Measurements from ENCODE around the gene DIPK1C. TPM values are rescaled to one million over a fixed set of nuclear protein-coding genes. Genes with fewer than 3 reads are reported as not detected.

Gene DIPK1C
- total and polyA plus RNA-seq, 11 donors: 1.3 to 14.2 (median 6.3) TPM

DNA sequence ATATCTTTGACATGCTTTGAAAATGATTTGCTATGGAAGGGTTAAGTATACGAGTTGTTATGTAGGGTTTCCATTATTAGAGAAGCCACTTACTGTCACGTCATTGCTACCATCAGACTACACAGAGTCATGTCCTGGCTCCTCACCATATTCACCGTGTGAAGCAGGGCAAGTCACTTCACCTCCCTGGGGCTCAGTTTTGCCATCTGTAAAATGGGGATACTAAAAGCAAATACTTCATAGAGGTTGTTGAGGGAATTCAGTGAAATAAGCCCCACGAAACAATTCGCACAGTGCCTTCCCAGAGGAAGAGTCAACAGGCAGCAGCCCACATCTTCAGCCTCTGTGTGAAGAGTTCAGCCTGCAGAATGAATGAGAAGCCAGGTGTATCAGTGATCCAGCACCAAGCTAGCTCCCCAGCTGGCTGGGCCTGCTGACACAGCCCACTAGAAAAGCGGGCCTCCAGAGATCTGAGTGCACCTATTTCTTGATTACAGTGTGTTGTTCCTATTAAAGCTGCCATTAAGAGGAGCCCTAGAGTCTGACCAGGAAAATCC is 3.4 kb downstream of the DIPK1C start:
- H3K4me3 ChIP-seq: no peak overlapping the region
- 58 to 72% (median 63%) methylated on average over 6 of the region's 6 CpGs for WGBS, 4 donors
- no peak for TF ChIP-seq POLR2A (IDR thresholded peaks at IDR 0.05)
- TF ChIP-seq, protein P1, sequence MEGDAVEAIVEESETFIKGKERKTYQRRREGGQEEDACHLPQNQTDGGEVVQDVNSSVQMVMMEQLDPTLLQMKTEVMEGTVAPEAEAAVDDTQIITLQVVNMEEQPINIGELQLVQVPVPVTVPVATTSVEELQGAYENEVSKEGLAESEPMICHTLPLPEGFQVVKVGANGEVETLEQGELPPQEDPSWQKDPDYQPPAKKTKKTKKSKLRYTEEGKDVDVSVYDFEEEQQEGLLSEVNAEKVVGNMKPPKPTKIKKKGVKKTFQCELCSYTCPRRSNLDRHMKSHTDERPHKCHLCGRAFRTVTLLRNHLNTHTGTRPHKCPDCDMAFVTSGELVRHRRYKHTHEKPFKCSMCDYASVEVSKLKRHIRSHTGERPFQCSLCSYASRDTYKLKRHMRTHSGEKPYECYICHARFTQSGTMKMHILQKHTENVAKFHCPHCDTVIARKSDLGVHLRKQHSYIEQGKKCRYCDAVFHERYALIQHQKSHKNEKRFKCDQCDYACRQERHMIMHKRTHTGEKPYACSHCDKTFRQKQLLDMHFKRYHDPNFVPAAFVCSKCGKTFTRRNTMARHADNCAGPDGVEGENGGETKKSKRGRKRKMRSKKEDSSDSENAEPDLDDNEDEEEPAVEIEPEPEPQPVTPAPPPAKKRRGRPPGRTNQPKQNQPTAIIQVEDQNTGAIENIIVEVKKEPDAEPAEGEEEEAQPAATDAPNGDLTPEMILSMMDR (IDR thresholded peaks at IDR 0.05): no peak
- peaks cover 0 to 73% (median 40%) of the 10 kb centered on the region in 12 donors for H3K4me1 ChIP-seq
- no peak for DNase-seq
- H3K27me3 ChIP-seq: peaks cover 0 to 48% (median 2%) of the 10 kb centered on the region in 9 donors
- H3K9me3 ChIP-seq: no peaks in the 10 kb centered on the region
- H3K36me3 ChIP-seq: no peaks in the 10 kb centered on the region
- peak in 1 of 4 donors; percentile 38 for ATAC-seq
- intact Hi-C loops (cut with DNase I): loop anchor here in 2 of 10 donors (5.0 kb wide), 2 partner anchors 34 to 39 kb away; no protein-coding TSS in a partner anchor
- peak overlapping the region in 10 of 12 donors; percentile 15 to 76 (median 60) for H3K27ac ChIP-seq

DNA sequence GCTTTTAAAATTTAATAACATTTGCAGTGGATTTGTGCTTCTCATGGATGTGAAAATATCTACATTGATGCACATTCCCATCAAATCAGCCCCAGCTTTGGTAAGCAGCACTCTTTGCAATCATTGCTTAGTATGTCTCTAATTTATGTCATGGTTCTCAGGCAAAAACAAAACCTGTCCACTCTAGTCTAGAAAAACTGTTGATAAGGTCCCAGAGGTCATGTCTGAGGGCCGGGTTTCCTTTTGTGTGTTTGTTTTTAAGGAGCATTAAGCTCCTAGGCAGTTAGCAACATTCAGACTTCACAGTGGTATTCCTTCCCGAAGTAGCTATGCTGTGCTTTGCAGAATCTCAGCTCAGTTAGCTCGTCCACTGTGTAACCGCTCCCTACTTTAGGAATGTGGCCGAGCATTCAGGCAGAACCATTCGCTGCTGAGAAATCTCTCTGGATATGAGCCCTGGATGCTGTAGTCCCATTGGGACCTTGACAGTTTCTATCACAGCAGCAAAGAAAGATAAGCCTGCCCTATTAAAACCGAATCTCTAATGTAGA is 4.0 kb downstream of the DIPK1C start:
- H3K36me3 ChIP-seq: no peaks in the 10 kb centered on the region
- ATAC-seq: peak; percentile 44 to 64 (median 50)
- H3K27ac ChIP-seq: peak overlapping the region in 9 of 12 donors; percentile 31 to 76 (median 61)
- TF ChIP-seq, protein P1 (IDR thresholded peaks at IDR 0.05): no peak
- TF ChIP-seq POLR2A (IDR thresholded peaks at IDR 0.05): no peak
- DNase-seq: peak in 3 of 5 donors; percentile 40 to 48 (median 42)
- intact Hi-C loops (cut with DNase I): loop anchor here in 2 of 10 donors (5.0 kb wide), 2 partner anchors 34 to 39 kb away; no protein-coding TSS in a partner anchor
- WGBS, 4 donors: 7 to 30% (median 26%) methylated on average over 7 of the region's 7 CpGs
- H3K27me3 ChIP-seq: peaks cover 0 to 45% (median 2%) of the 10 kb centered on the region in 9 donors
- no peaks in the 10 kb centered on the region for H3K9me3 ChIP-seq
- peaks cover 0 to 66% (median 35%) of the 10 kb centered on the region in 12 donors for H3K4me1 ChIP-seq
- no peak overlapping the region for H3K4me3 ChIP-seq

DNA sequence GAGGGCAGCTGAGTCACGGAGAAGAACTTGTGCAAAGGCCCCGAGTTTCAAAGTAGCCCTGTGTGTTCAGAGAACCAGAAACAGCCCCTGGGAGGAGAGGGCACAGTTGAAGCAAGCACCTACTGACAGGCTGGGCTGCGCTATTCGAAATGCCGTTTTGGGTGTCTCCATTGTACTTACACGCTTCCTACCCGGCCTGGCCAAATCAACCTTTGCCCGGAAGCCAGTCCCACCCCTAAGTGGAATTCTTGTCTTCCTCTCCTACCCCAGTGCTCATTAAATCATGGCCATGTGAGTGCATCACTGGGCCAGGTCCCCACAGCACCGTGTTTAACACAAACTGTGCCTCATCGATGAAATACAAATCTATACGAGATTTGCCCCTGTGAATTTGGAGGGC is 6.0 kb downstream of the DIPK1C start:
- Histone ChIP-seq H3K36me3 (peaks cover 0 to 5% (median 0%) of the 10 kb centered on the region in 9 donors), H3K4me1 (peaks cover 0 to 58% (median 34%) of the 10 kb centered on the region in 12 donors), H3K9me3 (no peaks in the 10 kb centered on the region), H3K27ac (peak overlapping the region in 10 of 12 donors; percentile 31 to 73 (median 62)), H3K4me3 (no peak overlapping the region), H3K27me3 (peaks cover 0 to 29% (median 2%) of the 10 kb centered on the region in 9 donors)
- DNase-seq (no peak), ATAC-seq (no peak)
- WGBS, 4 donors: 78 to 88% (median 80%) methylated on average over 11 of the region's 11 CpGs
- no peak for TF ChIP-seq POLR2A (IDR thresholded peaks at IDR 0.05)
- TF ChIP-seq, protein P1 (IDR thresholded peaks at IDR 0.05): no peak
- intact Hi-C loops (cut with DNase I): loop anchor here in 2 of 10 donors (5.0 kb wide), 2 partner anchors 36 to 41 kb away; no protein-coding TSS in a partner anchor

GRCh38 chr18:74450626-74451025 is 6.5 kb downstream of the DIPK1C start:
- TF ChIP-seq, protein P1 (IDR thresholded peaks at IDR 0.05): peak in 1 of 12 donors; percentile 8
- no peak for TF ChIP-seq POLR2A (IDR thresholded peaks at IDR 0.05)
- no peak overlapping the region for H3K4me3 ChIP-seq
- intact Hi-C loops (cut with DNase I): loop anchor here in 2 of 10 donors (5.0 kb wide), 2 partner anchors 37 to 42 kb away; no protein-coding TSS in a partner anchor
- peaks cover 0 to 8% (median 0%) of the 10 kb centered on the region in 9 donors for H3K36me3 ChIP-seq
- no peaks in the 10 kb centered on the region for H3K9me3 ChIP-seq
- H3K4me1 ChIP-seq: peaks cover 0 to 53% (median 31%) of the 10 kb centered on the region in 12 donors
- ATAC-seq (peak; percentile 72 to 85 (median 76)), DNase-seq (peak in 4 of 5 donors; percentile 26 to 71 (median 48))
- WGBS, 4 donors: 15 to 39% (median 20%) methylated on average over 2 to 7 of the region's 7 CpGs
- H3K27me3 ChIP-seq: peaks cover 0 to 23% (median 2%) of the 10 kb centered on the region in 9 donors
- H3K27ac ChIP-seq: peak overlapping the region in 10 of 12 donors; percentile 31 to 73 (median 62)
